Forelimb muscle (tissue), 1 donor: ENCODE results near the gene ATP13A1. TPM values are rescaled to one million over a fixed set of nuclear protein-coding genes. Genes with fewer than 3 reads are reported as not detected.

Experiments
- DNase-seq: peaks from one replicate; pipeline ENCODE4 v3.0.0-alpha.2; 2013; ENCODE audit warnings: low read depth
- polyA plus RNA-seq: library from polyadenylated mRNA; unstranded; fragments of 120-200 nt; gene quantifications from one replicate; pipeline ENCODE4 v1.2.1, GENCODE V29; 2013; ENCODE audit not compliant: insufficient read length

Gene ATP13A1
- polyA plus RNA-seq, 1 donor: 25.0 TPM

DNA sequence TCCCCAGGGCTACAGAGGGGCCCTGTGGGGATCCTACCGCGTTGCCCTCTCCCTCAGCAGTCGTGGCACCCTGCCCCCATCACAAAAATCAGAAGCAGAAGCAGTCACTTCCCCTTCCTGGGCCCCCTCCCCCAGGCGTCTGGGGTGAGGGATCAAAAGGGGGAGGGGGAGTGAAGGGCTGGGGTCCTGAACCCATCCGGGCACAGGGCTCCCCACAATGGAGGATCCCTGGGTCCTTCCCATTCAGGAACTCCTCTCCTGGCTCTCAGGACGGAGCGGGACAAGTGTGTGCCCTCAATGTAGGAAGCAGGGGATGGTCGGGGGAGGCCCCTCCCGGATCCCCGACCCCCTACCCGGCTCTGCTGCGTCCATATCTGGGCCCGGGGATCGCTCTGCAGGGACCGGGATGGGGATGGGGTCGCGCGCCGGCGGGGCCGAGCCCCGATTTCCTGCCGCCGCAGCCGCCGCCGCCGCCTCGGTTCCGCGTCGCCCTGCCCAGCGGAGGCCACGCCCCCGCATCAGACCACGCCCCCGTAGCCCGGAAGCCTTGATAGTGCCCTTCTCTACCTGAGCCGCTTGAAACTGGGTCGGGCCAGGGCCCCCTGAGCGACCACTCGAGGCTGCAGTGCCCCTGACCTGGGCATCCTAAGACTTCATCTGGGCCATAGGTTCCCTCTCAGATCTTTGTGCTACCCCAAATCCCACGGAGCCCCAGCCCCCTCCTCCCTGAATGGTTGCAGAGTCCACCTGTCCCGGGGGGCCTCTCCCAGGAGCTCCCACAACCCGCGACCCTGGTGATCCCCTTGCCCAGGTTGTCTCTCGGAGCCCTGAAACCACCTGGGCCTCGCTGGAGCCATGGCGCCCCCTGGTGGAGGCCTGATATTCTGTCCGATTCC lies 20.1 kb downstream of the ATP13A1 start, which contains the start of gene GMIP:
TSS of gene GMIP (minus strand) at position 500 of the 896 bp plus-strand sequence. CDS start at position 372, 128 bp downstream.
- no peak for DNase-seq

DNA sequence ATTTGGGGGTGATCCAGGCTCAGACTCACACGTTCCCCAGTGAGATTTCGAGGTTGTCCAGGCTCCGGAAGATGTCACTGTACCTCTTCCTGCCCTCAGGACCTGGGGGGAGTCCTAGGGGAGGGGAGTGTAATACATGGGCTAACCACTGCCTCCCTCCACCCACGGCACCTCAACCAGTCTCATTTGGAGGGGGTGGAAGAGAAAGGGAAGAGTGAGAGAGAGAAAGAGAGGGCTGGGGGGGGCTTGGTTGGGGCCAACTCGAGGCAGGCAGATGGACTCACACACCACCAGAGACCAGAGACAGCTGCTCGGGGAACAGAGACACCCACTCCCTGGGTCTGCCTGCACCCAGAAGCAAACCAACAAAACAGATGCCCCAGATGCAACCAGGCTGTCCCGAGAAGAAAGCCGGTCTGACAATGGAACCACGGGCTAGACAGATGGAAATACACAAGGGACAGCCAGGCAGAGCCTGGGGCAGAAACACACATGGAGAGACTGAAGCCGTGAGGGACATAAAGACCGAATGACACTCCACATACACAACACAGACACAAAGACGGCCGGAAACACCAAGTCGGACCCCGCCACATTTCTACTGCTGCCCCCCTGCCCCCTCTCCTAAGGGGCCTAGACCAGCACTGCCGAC lies 20.8 kb downstream of the ATP13A1 start:
- DNase-seq: no peak

DNA sequence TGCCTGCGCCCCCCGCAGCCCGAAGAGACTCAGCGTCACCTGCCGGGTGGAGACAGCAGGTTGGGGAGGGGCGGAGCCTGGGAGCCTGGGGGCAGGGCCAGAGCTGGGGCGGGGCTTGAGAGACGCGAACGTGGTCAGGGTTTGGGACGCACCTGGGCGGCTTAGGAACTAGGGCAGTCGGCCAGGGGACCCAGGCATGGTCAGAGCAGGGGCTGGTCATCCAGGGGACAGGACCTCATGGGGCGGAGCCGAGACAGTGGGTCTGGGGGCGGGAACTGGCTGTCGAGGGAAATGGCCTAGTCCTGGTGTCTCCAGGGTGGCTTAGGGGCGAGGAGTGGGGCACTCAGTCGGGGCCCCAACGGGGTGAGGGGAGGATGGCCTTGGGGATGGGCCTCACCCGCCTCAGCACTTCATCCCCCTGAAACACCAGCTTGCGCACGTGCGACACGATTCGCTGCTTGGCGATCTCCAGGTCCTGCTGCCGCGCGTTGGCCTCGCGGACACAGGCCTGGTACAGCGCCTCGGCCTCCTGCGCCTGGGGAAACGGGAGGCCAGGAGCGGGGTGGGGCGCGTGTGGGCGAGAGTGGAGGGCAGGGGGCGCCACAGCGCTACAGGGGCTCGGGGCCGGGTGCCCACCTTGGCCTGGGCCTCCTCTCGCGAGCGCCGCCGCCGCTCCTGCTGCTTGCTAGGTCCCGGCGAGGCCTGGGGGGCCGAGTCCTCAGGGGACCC lies 25.8 kb downstream of the ATP13A1 start:
- DNase-seq: no peak

DNA sequence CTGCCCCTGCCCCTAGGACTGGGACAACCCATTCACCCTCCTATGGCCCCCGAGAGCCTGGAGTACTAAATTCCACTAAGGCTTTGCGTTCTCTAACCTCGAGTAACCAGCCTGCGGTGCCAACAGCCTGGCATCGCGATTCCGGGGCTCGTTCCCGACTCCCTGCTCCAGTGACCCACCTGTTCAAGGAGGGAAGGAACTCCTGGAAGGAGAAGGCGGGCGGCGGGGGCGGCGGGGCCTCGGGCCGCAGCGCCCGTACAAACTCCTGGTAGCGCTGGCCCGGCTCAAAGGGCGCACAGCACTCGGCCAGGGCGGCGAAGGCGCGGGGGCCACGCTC lies 26.3 kb downstream of the ATP13A1 start:
- DNase-seq: no peak

DNA sequence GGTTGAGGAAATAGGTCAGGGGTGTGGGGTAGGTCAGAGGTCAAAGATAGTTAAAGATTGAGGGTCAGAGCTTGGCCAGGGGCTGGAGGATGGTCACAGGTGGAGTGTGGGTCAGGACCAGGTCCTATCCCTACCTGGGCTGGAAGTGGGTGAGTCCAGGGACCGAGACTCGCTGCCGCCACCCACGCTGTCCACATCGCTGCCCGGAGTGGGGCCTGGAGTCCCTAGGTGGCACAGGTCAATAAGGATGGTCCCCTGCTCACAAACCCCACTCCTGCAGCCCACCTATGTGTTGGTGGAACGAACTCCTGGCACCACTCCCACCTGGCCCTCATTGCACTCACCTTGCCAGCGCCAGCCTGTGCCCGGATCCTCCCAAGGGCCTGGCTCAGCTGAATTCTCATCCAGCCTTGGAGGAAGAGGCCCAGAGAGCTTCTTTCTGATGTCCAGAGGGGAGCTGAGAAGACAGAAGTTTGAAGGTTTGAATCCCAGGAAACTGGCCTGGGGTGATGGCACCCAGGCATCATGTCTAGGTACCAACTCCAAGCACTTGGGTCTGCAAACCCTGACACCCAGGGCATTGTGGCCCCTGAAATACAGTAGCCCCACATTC lies 26.8 kb downstream of the ATP13A1 start:
- DNase-seq: no peak

DNA sequence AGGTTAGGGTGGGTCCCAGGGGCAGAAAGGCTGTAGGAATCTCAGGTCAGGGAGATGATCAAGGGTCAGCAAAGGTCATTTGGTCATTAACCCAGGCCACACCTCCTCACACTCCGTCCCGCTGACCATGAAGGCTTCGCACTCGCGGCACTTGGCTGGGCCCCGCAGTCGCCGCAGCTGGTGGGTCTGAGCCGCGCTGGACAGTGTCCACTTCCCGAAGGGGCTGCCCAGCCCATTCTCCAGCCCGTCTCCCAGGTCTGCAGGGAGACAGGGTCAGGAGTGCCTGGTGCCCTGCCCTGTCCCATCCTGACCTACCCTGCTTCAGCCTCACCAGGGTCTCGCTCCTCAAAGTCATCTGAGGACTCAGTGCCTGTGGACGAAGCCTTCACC lies 28.2 kb downstream of the ATP13A1 start:
- DNase-seq: no peak

DNA sequence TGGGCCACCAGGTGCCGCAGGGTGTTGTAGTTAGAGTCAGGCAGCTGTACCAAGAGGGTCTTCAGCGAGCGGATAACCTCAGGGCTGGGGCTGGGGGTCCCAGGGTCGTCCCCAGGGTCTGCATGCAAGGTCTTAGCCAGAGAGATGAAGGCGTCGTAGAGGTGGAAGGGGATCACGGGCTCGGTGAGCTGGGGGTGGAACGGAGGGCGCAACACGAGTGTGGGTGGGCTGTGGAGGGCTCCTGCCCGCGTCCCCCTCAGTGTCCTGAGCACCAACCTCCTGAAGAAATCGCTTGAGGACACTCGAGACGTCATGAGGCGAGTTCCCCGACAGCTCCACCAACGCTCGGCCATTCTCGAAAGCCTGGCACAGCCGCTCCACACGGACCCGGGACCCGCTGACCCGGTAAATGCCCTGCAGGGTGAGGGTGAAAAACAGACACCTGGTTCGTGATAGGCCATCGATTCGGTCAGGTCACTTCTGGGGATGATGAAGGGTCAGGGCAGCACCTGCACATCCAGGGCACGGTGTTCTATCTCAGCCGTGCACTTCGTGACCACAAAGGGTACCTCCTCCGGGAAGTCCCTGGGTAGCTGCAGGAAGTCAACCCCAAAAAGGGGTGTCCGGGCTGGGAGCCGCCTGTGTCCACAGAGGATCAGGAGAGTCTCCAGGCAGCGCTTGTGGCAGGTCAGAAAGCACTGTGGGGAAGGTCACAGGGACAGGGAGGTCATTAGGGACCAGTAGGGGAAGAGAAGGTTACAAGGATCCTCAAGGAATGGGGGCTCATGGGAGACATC lies 28.8 kb downstream of the ATP13A1 start:
- no peak for DNase-seq

DNA sequence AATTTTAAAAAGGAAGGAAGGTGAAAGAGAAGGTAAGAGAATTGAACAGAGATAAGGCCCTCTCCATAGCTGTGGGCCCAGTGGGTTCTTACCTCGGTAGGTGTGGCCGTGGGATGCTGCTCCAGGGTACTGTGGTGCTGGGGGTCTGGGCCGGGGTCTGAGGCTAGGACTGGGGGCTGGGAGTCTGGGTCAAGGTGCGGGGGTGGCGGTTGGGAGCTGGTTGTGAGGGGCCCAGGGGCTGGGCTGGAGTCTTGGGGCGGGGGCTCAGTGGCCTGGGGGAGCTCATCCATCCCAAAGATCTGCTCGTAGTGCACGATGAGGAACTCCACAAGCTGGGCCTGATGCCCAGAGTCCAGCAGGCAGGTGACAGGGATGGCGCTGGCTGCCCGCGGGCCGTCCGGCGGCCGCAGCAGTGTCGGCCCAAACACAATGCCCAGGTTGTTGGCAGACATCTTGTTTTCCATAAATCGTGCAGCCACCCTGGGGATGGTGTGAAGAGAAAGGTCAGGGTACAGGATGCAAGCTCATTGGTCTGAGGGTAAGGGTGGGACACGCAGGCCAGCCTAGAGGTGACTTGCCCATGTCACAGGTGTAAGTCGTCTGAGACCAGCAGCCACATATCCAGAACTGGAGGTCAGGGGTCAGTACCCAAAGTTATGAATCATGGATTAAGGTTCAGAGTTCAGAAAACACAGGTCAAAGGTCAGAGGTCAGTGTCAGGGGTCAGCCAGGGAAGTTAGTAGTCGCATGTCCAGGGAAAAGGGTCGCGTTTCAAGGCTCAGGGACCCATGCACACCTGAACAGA lies 29.6 kb downstream of the ATP13A1 start:
- DNase-seq: no peak

DNA sequence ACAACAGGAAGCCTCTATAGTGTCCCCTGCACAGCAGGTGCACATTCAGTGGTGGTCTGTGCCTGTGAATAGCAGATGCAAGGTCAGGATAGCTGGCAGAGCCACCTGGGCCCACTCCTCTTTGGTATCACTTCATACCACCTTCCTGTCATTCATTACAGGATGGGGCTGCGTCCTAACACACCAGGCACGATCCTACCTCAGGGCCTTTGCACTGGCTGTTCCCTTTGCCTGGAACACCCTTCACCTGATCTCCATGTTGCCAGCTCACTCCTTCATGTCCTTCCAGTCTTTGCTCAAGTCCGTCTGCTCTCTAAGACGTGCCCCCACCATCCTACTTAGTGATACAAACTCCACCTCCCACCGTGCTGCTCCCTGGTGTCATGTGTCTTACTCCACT lies 30.8 kb downstream of the ATP13A1 start:
- no peak for DNase-seq

DNA sequence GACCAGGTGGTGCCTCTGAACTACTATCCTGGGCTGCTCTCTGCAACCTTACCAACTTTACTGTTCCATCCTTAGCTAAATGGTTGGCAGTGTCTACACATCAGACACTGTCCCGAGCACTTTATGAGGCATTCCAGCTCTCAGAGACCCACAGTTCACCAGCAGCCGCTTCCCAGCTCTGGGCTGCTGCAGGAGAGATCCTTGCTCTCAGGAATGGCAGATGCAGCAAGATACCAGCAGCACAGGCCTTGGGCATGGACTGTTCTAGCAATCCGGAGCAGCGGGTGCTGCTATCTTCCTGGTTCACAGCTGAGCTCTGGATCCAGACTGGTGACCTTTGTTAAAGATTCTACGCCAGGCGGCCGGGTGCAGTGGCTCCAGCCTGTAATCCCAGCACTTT lies 32.1 kb downstream of the ATP13A1 start:
- DNase-seq: no peak

DNA sequence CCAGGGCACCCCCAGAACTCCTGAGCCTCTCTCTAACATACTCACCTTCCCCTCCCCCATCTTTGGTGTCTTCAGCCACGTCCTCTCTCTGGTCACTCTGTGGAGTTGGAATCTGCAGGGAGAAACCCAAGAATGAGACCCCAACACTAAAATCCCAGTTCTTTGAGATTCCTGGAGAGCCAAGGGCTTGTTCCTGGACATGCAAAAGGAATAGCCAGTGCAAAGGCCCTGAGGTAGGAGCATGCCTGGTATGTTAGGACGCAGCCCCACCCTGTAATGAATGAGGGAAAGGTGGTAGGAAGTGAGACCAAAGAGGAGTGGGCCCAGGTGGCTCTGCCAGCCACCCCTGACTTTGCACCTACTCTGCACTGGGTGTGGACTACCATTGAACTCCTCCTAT lies 33.0 kb downstream of the ATP13A1 start:
- no peak for DNase-seq

DNA sequence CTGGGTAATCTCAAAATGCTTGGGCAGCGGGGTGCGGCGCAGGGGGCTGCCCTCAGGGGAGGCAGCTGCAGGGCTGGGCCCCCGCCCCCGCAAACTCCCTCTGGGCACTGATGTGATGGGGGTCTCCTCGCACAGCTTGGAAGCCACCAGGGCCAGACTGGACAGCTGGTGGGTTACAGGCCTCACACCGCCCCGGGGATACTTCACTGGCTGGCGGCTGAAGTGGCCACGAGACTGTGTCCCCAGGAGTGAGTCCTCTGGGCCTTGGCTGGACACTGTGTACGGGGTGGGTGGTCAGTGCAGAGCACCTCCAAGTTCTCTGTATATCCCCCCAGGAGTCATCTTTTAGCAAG lies 33.4 kb downstream of the ATP13A1 start:
- no peak for DNase-seq

DNA sequence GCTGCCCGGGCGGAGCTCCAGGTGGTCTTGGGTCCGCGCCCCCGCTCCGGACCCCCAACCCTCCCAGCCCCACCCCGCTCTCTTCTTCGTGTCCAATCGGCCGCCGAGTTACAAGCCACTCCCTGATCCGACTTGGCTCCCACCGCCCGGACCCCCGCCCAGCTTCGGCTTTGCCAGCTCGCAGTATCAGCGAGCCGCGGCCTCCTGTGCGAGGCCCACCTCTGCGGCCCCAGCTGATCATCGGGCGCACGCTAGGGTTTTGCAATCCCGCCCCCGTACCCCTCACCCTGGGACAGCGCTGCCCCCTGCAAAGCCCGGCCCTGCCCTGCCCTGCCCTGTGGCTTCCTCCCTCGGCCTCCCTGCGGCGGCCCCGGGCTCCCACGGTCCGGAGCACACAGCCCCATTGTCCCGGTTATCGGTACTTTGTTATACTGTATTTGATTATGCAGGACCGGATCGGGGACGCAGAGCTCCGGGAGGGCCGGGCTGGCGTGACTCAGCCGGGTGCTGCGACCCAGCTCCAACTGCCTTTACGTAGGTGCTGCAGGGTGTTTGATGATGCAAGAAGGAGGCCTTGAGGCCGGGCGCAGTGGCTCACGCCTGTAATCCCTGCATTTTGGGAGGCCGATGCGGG lies 34.9 kb downstream of the ATP13A1 start:
- DNase-seq: no peak

DNA sequence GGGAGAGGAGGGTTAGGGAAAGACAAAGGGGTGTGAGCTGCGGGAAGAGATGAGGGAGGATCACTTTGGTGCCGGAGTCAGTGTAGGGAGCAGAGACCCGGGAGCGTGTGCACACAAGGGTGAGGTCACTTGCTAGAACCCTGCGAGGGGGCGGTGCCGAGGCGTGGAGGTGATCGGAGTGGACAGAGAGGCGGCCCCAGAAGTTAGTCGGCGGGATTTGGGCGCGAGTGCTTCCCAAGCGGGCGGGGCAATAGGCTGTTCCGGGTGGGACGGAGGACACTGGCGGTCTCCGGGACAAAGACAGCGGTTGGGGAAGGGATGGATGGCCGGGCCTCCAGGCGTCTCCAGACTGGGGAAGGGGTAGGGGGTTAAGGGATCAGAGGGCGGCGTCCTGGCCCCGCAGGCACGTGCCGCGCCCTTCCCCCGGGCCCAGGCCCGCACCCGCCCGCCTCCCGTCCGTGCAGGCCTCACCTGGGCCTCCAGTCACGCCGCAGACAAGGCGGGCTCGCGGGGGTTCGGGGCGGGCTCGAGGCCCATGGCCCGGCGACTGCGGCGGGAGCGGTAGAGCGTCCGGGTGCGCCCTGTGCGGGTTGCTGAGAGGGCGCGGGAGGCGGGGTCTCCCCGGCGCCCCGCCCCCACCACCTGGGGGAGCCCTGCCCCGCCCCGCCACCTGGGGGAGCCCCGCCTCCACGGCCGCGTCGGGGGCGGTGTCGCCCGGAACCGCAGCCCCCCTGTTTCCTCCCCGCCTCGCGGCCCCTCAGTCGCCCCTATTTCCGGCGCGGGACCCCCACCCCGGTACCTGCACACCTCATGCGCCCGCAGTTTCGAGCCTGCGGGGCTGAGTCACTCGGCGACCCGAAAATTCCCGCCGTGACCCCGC lies 35.6 kb downstream of the ATP13A1 start, which contains the start of gene LPAR2:
TSS of gene LPAR2 (minus strand) at position 600 of the 880 bp plus-strand sequence. CDS start 945 bp downstream, outside the sequence.
- DNase-seq: no peak

DNA sequence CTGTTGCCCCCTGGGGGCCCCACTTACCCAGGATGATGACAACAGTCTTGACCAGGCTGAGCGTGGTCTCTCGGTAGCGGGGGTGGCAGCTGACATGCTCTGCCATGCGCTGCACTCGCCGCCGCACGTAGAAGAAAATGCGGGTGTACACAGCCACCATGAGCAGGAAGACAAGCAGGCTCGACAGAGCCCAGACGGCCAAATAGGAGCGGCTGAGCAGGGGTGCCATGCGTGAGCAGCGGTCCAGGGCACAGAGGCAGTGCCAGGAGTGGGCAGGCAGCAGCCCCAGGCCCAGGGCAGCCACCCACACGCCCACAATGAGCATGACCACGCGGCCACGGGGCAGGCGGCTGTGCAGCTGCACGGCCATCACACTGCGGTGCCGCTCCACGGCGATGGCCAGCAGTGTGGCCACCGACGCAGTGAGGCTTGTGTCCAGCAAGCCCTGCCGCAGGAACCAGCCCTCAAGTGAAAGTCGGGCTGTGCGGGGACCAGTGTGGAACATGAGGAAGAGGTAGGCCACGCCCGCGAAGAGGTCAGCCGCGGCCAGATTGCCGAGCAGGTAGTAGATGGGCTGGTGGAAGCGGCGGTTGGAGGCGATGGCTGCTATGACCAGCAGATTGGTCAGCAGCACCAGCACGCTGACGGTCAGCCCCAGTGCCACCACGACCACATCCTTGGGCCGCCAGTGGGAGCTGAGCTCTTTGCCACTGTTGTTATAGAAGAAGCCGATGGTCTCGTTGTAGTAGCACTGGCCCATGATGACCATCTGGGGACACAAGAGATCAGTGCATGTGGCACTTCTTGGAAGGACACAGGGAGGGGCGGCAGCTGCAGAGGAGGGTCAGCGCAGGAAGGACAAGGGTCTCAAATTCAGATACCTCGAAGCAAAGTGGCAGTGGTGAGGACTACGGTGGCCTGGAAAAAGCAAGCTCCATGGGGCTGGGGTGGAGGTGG lies 36.7 kb downstream of the ATP13A1 start:
- no peak for DNase-seq

DNA sequence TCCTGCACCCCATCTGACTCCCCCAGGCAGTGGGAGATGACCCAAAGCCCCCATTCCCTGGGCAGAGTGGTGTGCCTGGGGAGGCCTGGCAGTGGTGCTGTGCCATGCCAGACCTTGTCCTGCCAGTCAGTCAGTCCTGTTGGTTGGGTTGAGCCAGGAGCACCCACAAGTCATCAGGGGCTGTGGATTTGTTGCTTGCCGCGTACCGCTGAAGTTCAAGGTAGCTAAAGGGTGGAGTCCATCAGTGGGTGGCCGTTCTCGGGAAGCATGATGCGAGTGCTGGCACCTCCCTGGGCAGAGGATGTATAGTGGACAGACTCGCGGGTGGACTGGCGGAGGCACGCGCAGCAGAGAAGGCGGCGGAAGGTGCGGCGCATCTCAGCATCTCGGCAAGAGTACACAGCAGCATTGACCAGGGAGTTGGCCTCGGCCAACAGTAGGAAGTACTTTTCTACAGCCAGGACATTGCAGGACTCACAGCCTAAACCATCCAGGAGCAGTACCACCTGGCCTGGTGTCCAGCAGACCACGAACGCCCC lies 39.4 kb downstream of the ATP13A1 start:
- no peak for DNase-seq

DNA sequence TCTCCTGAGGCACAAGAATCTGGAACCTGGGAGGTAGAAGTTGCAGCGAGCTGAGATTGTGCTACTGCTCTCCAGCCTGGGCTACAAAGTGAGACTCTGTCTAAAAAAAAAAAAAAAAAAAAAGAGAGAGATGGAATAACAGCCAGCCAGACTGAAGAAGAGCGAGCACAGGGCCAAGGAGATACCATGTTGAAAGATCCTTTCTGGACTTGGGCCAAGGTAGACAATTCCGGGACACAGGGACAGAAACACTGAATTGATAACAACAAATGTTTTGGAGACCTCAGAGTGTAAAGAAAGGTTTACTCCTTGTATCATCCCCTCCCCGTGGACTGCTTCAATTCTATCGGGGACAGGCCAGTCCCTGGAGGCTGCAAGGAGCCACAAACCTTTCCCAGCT lies 40.1 kb downstream of the ATP13A1 start:
- DNase-seq: no peak

DNA sequence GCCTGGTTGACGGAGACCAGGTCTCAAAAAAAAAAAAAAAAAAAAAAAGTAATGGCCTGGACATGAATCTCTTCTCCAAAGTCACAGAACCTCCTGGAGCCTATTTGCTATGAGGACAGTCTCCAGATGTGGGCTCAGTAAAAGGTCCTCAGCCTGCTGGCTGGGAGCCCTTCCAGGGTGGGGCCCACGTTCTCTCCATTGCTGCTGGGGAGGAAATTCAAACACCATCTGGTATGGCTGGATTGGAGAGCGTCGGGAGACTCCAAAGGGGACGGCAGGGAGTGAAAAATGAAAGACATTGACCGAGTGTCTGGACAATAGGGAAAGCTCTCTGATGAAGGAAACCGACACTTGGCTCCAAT lies 43.6 kb downstream of the ATP13A1 start:
- no peak for DNase-seq
